GM19455 (cell line): ENCODE measurements around the gene MAP3K3.

Experiments used
- ATAC-seq: cut with Tn5 transposase; IDR thresholded peaks from one replicate; pipeline ENCODE4 v1.9.1; 2021; ENCODE audit not compliant: unreplicated experiment

The MAP3K3 gene

DNA sequence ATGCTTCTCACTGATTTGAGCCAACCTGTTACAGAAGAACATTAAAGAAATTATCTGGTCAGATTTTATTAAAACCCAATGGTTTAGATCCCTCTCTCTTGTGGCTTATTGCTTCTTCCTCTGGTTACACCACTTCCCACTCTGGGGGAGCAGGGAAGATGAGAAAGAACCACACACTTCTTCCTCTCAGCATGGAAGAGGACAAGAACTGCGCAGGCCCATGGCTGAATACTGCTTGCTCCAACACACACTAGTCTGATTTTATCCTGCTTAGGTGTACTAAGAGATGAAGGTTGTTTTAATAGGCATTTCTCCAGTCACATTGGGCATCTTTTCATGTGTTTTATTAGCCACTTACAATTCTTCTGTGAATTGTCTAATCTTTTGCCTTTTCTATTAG lies 27.6 kb downstream of the MAP3K3 start:
- no peak for ATAC-seq

DNA sequence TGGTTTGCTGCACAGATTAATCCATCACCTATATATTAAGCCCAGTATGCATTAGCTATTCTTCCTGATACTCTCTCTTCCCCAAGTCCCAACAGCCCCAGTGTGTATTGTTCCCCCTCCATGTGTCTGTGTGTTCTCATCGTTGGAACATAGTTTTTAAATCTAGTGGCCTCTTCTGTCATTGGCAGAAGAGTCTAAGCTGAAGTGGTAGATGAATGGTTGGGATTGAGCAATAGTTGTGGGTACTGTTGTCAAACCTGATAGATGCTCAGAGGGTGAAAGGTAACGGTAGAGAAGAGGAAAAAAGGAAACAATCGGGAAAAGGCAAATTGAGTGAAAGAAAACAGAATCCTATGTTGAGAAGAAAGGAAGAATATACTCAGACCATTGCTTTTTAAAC lies 29.9 kb downstream of the MAP3K3 start:
- ATAC-seq: no peak

DNA sequence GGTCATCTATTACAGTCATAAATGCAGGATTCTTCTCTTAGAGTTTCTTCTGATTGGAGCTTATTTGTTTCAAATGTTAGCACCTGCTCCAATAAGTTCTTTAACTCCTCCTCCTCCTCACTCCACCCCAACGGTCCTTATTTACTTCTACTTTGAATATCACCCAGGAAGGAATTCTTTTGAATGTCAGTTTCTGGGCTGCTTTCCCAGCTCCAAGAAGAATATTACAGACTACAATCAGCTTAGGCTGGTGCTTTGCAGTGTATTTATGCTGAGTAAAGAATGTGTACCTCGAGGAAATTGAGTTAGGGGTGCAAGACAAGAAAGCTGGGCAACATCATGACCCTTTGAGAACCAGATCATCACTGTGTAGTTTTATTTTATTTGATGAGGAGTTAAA lies 30.8 kb downstream of the MAP3K3 start:
- ATAC-seq: no peak

DNA sequence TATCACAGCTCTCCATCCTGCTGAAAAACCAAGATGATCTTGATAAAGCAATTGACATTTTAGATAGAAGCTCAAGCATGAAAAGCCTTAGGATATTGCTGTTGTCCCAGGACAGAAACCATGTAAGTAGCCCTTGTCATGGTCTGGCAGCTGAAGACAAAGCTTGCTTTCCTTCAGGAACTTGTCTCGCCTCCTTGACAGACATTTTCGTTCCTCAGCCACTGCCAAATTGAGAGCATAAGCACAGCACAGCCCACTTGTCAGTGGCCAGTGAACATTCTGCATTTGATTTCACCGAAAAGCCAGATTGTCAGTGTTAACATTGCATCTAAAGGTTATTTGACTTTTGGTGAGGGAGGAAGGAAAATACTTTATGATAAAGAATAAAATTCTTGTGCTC lies 35.6 kb downstream of the MAP3K3 start:
- ATAC-seq: no peak

DNA sequence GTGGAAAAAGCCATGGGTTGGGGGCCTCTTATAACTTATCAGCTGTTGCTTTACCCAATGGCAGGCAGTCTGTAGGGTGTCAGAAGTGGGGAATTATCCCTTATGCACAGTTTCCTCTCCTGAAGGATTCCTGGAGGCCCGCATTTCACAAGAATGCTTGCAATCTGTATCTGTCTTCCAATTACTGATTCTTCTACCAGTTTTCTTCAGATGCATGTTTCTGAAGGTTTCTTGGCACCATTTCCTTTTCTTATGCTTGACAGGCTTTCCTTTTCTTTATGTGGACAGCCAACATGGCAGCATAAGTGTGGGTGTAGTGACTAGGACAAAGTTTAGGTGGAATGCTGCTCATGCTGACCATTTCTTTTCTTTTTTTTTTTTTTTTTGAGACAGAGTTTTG lies 36.1 kb downstream of the MAP3K3 start:
- no peak for ATAC-seq

DNA sequence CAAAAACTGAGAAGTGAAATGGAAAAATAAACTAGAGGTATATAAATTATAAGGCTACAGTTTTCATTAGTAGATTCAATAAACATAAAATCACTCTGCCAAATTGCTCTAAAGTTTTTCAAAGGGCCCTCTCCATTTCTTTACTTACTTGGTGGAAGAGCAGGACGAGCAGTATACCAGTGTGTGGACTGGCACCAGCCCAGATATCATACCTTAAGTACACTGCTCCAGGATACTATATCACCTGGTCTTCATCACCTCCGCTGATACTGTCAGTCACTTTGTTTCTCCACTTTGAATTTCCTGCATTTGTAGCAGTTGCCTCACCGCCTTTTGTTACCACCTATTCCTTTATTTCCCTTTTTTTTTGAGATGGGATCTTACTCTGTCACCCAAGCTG lies 37.6 kb downstream of the MAP3K3 start:
- no peak for ATAC-seq

DNA sequence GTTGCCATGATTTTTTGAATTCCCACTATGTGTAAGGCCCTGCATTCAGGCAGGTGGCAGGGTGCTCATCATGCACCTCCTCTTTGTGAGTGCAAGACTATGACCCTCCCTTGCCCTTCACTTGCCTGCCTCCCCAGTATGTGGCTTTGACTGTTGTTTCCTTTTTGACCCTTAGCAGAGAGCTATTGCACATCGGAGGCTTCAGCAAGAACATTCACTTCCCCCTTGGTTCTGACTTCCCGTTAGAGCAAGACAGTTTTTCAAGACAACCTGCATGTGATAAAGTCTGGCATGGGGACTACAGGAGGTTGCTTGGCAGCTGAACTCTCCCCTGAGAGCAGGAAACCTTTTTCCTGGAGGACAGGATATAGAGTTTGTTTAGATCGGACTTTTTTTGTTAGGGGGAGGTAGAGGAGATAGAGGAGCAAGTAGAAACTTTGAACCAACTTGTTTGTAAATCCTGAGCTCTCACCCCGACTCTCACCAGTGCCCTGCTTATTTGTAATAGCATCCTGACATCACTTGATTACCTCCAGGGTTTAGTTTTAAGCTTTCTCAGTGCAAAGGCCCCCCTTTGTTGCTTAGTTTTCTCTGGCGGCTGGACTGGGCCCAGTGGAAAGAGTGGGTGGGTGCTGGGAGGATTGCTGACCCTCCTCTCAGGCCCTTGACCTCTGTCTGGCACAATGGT lies 43.5 kb downstream of the MAP3K3 start:
- no peak for ATAC-seq

DNA sequence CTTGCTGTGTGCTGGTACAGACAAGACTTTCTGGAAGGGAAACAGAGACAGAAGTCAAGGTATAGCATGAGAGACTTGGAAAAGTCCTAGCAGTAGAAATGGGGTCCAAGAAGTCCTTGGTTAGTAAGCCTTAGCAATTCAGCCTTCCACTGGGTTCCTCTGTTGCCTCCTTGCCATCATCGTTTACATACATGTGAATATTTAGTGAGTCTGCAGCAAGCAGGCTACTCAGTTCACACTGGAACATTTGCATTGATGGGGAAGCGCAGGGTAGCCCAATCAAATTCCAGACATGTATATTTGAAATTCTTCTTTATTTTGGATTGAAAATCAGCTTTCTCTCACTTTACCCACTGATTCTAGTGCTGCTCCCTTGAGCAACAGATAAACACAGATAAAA lies 50.6 kb downstream of the MAP3K3 start:
- no peak for ATAC-seq

DNA sequence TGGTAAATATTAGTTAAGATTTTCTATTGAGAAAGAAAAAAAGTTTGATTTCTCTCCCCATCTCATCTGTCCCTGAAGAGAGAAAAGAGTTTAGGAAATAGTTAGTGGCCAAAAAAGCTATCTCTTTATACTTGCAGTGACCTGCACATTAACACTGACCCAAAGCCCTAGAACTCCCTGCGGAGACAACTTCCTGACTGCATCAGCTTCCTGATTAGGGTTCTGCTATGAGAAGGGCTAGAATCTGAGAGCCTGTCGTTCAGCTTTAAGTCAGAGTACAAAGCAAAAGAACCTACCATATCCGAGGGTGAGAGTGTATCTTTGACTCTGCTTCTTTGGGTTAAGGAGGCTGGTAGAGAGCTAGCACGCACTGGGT lies 53.0 kb downstream of the MAP3K3 start:
- ATAC-seq: no peak

DNA sequence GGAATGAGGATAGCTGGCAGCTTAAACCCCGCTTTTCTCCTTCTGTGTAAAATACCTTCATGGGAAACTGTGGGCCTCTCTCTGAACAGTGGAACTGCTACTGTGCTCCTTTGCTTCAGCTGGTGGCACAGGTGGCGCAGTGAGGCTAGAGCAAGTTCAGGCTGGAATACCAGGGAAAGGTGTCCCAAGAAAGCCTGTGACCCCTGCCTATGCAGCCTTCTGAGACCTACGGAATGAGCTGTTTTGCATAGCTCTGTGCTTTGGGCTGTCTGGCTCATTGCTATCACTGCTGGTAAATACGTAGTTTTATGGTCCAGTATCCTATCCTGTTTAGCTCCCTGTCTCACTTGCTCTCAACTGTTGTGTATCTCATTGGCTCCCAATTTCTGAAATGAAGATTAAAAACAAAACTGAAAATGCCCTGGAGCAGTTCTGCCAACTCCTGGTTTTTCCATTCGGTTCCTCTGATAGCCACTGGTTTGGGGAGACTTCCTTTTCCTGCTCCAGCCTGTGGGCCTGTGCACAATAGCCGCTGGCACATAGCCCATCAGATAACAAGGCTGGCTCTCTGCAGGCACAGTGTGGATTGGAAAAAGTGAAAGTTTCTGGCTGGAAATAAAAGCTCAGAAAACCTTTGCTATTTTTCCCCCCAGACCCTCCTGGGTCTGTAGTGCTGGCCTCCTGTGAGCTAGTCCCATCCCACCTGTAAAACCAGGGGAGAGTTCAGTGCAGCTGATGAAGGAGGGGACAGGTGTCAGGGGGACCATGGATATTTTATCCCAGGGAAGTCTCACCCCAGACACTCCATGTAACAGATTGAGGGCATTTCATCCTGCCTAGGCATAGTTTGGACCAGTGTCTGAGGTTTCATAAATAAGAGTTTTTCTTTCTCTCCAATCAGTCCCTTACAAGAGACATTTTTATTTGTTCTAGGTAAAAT lies 53.7 kb downstream of the MAP3K3 start:
- ATAC-seq: no peak

DNA sequence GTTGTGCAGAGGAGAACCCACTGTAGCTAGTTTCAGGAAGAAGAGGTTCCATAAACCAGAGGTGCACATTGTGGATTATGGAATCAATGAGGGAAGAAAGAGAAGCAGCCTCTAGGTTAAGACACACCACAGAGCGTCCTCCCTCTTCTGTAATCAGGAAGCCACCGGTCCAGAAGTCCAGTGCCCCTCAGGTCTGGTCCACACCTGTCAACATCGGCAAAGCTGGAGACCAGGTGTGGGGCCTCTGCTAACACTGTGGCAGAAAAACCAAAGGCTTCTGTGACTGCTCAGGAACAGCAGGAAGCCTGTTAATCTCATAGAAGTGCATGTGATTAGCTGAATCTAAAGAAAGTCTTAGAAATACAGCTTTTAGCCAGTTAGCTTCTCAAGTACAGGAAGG lies 54.4 kb downstream of the MAP3K3 start:
- ATAC-seq: no peak

DNA sequence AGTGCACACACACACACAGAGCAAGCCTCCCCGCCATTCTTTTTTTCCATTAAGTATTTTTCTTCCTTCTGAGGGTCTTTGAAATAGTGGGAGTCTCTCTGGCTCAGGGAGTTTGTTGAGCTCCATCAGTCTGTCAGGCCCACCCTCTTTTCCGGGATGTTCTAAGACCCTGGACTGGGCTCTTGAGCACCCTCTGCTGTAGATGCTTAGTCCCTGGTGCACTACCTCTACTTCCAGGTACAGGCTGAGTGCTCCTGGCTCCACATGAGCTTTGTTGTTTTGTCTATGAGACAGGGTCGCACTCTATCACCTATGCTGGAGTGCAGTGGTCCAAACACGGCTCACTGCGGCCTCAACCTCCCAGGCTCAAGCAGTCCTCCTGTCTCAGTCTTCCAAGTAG lies 57.0 kb downstream of the MAP3K3 start:
- ATAC-seq: no peak

DNA sequence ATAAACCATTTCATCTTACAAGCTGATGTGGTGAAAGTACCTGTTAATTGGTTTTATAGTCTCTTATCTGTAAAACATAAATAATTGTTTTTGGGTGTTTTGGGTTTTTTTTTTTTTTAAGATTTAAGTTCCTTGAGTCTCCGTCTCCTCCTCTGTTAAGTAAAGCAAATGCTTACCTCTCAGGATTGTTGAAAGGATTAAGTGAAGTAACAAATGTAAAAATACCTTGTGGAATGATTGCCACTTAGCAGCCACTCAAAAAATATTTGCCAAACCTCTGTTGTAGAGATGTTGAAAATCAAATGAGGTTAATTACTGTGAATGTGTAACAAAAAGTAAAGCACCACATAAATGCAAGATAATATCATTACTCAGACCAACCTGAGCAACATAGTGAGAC lies 58.5 kb downstream of the MAP3K3 start:
- no peak for ATAC-seq

DNA sequence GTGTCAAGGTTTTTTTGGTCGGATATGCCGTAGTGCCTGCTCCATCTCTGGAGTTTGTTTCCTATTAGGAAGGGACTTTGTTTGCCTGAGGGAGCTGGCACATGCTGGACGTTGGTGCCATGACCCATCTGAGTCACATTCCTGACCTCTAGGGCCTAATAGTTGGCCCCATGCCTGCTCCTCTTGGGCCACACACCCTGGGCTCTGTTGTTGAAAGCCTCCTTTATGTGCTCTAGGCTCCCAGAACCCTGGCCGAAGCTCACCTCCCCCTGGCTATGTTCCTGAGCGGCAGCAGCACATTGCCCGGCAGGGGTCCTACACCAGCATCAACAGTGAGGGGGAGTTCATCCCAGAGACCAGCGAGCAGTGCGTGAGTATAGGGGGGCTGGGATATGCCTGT lies 59.3 kb downstream of the MAP3K3 start:
- ATAC-seq: no peak

DNA sequence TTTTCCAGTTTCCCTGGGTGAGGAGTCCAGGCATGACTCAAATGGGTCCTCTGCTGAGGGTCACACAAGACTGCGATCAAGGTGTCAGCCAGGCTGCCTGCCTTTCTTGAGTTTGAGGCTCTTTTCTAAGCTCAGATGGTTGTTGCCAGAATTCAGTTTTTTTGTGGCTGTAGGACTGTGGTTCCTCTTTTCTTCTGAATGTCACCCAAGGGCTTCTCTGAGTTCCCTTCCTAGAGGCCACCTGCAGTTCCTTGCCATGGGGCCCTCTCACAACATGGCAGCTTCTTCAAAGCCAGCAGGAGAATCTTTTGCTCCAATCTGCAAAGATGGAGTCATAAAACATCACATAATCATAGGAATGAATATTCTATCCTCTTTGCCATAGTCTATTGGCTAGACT lies 60.2 kb downstream of the MAP3K3 start:
- ATAC-seq: no peak

DNA sequence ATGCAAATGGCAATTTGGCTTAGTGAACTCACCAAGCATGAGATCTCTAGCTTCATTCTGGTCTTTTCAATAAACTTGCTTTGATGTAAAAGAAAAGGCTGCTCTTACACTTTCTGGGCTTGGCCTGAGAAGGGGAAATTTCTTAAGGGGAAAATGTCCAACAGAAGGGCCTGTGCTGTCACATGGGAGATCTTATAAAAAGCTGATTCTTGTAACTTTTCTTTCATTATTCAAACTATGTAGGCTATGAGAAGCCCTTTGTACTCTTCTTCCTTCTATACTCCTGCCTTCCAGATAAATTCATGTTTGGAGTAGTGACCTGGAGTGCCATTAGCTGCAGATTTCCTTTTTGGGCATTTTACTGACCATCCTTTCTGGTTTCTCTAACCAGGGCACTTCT lies 60.8 kb downstream of the MAP3K3 start:
- no peak for ATAC-seq

DNA sequence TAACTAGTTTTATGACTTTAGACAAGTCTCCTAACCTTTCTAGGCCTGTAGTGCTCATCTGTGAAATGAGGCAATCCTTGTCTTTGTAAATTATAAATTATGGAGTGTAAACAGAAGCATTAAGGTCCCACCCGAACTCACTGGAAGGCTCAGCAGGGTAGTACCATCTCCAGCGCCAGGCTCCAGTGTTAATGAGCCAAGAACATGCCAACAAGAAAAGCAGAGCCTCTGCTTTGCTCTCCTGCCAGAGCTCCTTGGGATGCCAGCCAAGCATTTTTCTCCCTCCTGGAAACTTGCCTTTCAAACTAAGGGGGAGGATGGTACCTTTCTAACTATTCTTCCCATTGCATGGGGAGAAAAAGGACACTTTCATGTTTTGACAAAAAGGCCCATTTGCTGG lies 62.8 kb downstream of the MAP3K3 start:
- ATAC-seq: no peak

DNA sequence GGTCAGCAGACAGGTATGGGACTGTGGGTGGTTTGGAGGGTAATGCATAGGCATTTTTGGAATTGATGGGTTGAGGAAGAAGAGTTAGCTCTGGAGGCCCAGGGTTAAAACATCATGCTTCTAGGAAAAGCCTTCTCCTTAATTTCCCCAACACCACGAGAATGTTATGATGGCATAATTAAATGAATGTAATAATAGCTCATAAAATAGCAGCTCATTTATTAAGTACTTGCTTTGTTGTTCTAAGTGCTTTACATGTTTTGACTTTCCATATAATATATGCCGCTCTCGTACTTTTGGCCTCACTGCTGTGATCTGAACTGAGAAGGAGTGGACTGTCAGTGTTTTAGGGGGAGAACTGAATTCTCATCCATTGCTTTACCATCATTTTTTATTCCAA lies 63.4 kb downstream of the MAP3K3 start:
- no peak for ATAC-seq

DNA sequence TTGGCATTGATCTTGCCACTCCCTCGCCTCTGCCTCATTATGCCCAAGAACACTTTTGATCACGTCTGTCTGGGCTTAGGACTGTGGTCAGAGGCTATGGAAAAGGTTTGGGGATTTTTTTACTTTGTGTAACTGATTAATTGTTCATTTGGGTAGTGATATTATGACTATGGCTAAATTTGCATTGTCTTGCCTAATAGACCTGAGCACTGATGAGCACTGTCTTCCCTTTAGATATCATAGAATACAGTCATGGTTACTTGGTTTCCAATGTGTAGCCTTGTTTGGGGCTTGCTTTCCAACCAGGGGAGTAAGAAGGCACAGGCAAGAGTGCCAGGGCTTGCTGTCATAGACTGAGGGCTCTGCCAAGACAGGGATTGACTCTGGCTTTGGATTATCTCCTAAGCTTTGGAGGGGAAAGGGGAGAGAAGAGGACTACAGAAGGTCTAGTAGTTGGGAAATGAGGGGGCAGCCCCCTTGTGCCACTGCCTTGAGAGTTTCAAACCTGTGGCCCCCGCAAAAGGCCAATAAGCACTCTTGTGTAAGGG lies 64.0 kb downstream of the MAP3K3 start:
- ATAC-seq: no peak

DNA sequence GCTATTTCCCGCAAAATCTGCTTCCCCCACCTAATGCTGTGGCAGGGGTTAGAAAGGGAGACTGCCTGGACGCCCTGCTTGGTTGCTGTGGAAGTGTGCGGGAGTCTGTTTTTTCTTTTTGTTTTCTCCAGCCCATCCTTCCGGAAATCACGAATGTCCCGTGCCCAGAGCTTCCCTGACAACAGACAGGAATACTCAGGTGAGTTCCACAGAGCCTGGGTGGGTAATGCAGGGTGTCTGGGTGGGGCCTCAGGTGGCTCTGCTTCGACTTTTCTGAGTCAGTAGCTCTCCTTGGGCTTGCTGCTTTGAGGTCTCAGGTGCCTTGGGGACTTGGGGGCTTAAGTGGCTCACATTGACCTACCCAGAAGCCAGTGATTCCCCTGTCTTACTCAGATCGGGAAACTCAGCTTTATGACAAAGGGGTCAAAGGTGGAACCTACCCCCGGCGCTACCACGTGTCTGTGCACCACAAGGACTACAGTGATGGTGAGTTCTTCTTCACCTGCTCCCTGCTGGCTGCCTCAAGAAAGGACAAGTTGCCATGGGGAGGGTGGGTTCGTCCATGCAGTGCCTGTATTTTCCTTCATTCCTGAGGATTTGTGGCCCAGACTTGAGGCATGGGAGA lies 66.3 kb downstream of the MAP3K3 start:
- ATAC-seq: no peak

DNA sequence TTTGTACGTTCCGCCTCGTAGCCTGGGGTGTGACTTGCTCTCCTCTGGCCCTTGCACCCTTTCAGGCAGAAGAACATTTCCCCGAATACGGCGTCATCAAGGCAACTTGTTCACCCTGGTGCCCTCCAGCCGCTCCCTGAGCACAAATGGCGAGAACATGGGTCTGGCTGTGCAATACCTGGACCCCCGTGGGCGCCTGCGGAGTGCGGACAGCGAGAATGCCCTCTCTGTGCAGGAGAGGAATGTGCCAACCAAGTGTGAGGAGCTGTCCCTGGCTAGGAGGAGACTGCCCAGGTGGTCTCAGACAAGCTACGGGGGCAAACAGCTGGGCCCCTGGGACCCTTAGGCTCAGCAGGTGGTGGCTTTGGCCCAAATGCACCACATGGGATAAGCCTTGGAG lies 67.3 kb downstream of the MAP3K3 start:
- no peak for ATAC-seq
